Esophagus mucosa (tissue), 1 donor: Measurements from ENCODE around the gene CHIC2. TPM values are rescaled to one million over a fixed set of nuclear protein-coding genes. Genes with fewer than 3 reads are reported as not detected.
"Not testable (repeated sequence)": the region's sequence is repeated elsewhere in the genome, so short reads cannot be mapped to it uniquely, and the experiment has no call there.

ENCODE experiments used
- ATAC-seq: fragments of 200-7000 bp; cut with Tn5 transposase; one replicate; pipeline ENCODE4 v1.9.1; 2020
- total RNA-seq: library from RNA; stranded (reverse); gene quantifications from one replicate; pipeline ENCODE4 v1.2.4, GENCODE V29; 2023
- donor health status: DM: yes; HTN: yes; CAD: no.

The CHIC2 gene
- 29.7 TPM for total RNA-seq

- ATAC-seq = peak; percentile 93
Measured at GRCh38 chr4:54064317-54065111, at the start of gene CHIC2. CHIC2 (minus strand) TSS chr4:54064605; CDS start chr4:54064300, 305 bp downstream.

GRCh38 chr4:54113206-54113605 is 48.8 kb upstream of the CHIC2 start:
- not testable (repeated sequence) for ATAC-seq

GRCh38 chr4:54110019-54110416 is 45.6 kb upstream of the CHIC2 start:
- no peak for ATAC-seq

- peak; percentile 18 for ATAC-seq
Measured at GRCh38 chr4:54109241-54110018, 45.0 kb upstream of the CHIC2 start.

- ATAC-seq = no peak
Measured at GRCh38 chr4:54107951-54108748, 43.7 kb upstream of the CHIC2 start.

GRCh38 chr4:54104907-54105306 is 40.5 kb upstream of the CHIC2 start:
- no peak for ATAC-seq

GRCh38 chr4:54103190-54103574 is 38.8 kb upstream of the CHIC2 start:
- ATAC-seq = no peak

GRCh38 chr4:54102531-54103106 is 38.2 kb upstream of the CHIC2 start:
- ATAC-seq = no peak

- peak; percentile 25 for ATAC-seq
Measured at GRCh38 chr4:54101190-54102041, 37.0 kb upstream of the CHIC2 start.

GRCh38 chr4:54100595-54101189 is 36.3 kb upstream of the CHIC2 start:
- ATAC-seq = peak; percentile 41

GRCh38 chr4:54099748-54100574 is 35.6 kb upstream of the CHIC2 start, which contains the start of gene GSX2:
GSX2 (plus strand) TSS chr4:54100163; CDS start chr4:54100345, 182 bp downstream.
- peak; percentile 13 for ATAC-seq

GRCh38 chr4:54099287-54099747 is 34.9 kb upstream of the CHIC2 start:
- peak; percentile 12 for ATAC-seq

GRCh38 chr4:54098375-54098774 is 34.0 kb upstream of the CHIC2 start:
- no peak for ATAC-seq

- no peak for ATAC-seq
Measured at GRCh38 chr4:54097152-54097551, 32.7 kb upstream of the CHIC2 start.

- ATAC-seq = no peak
Measured at GRCh38 chr4:54096295-54096962, 32.0 kb upstream of the CHIC2 start.

GRCh38 chr4:54095110-54095825 is 30.9 kb upstream of the CHIC2 start:
- ATAC-seq = no peak

GRCh38 chr4:54094451-54094850 is 30.0 kb upstream of the CHIC2 start:
- no peak for ATAC-seq

GRCh38 chr4:54093324-54094240 is 29.2 kb upstream of the CHIC2 start:
- no peak for ATAC-seq
